Renal cortical epithelial cell (primary cell): ENCODE measurements around the gene EHMT1. TPM values are rescaled to one million over a fixed set of nuclear protein-coding genes. Genes with fewer than 3 reads are reported as not detected.
A peak's percentile ranks its signal among the peaks of the same experiment; 100 is the strongest.

Experiments used
- DNase-seq: peaks from one replicate; pipeline ENCODE4 v3.0.0-alpha.2; 2011; ENCODE audit warnings: low read depth
- total RNA-seq: library from RNA; depleted of rRNA; stranded (reverse); fragments of >200 nt; gene quantifications from 2 replicates; pipeline ENCODE4 v1.2.3, GENCODE V29; 2014

The EHMT1 gene
- total RNA-seq, 1 donor from 2014 or later = 92.8 TPM

DNA sequence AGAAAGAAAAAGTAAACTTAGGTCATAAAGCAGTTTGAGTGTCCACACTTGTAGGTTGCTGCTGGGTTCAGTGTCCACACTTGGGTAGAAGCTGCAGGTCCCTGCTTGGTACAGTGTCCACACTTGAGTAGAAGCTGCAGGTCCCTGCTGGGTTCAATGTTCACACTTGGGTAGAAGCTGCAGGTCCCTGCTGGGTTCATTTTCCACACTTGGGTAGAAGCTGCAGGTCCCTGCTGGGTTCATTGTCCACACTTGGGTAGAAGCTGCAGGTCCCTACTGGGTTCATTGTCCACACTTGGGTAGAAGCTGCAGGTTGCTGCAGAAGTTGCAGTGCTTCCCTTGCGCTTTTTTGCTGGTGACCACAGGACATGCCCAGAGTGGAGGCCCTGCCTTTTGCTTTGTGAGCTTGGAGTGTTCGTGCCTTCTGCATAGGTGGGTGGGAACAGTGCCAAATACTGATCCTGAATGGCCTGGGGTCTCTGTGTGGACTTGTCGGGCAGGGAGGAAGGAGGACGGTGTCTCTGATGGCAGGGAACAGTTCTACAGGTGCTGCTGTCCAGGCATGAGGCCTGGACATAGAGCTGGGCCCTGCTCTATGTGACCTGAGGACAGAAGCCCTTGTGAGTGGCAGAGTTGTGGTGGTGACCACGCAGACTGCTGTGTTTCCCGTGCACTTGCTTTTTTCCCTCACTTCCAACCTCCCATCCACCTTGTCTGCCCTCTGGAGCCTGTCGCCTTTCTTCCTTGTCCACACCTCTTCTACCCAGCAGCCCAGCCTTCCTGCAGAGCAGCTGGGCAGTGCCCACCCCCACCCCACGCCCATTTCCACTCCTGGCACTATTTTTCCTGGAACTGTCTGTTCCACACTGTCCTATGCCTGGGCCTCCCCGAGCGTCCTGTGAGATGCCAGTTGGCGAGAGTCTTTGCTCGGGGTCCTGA is 120.8 kb downstream of the EHMT1 start:
- DNase-seq = no peak

DNA sequence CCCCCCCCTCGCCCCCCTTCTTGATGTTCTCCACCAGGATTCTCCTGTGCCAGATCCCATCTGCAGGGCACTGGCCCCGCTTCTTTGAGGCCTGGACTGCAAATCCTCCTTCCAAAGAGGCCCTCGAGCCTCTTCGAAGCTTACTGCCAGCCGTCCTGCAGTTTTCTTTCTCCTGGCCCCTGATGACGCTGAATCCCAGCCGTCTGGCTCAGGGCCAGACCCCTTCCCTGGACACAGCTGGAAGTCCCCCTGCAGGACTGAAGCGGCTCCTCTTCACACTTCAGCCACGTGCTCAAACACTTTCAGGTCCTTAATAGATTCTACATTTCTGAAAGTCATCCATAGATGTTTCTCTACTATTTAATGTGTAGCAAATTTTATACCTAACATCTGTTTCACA is 121.5 kb downstream of the EHMT1 start:
- no peak for DNase-seq

DNA sequence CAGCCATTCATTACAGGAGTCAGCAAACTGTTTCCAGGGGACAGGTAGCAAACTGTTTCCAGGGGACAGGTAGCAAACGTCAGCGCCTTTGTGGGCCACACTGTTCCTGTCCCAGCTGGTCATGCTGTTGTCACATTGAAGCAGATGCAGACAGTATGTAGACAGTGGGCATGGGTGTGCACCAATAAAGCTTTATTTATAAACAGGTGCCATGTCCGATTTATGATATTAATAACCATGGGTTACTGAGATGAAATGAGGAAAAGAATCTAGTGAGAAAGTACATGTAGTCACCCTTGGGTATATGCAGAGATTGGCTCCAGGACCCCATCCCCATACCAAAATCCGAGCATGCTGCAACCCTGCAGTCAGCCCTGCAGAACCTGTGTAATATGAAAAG is 122.5 kb downstream of the EHMT1 start:
- DNase-seq = no peak

DNA sequence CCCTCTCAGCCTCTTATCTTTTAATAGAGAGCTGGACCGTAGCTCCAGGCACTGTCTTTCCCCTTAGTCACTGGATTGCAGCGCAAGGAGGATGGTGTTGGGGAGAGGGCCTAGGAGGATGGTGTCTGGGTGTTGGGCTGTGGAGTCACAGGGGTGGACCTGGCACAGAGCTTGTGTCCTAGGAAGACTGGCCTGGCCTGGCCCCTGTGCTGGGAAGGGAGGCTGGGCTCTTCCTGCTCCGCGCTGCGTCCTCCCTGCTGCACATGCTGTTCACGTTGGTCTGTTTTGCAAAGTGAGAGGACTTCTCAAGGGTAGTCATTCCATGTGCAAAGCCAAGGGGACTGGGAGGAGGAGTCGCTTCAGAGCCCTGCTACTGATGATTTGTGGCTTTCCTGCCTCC is 123.9 kb downstream of the EHMT1 start:
- DNase-seq = no peak

DNA sequence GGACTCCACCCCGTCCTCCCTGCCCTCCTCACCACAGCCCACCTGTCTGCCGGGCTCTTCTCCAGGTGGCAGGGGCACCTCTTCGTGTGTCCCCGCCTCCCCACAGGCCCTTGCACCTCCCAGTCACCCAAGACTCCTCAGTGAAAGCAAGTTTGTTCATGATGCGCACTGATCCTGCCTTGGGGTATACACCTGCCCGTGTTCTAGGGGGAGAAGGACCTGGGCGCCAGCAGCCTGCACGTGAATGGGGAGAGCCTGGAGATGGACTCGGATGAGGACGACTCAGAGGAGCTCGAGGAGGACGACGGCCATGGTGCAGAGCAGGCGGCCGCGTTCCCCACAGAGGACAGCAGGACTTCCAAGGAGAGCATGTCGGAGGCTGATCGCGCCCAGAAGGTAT is 124.9 kb downstream of the EHMT1 start:
- no peak for DNase-seq

DNA sequence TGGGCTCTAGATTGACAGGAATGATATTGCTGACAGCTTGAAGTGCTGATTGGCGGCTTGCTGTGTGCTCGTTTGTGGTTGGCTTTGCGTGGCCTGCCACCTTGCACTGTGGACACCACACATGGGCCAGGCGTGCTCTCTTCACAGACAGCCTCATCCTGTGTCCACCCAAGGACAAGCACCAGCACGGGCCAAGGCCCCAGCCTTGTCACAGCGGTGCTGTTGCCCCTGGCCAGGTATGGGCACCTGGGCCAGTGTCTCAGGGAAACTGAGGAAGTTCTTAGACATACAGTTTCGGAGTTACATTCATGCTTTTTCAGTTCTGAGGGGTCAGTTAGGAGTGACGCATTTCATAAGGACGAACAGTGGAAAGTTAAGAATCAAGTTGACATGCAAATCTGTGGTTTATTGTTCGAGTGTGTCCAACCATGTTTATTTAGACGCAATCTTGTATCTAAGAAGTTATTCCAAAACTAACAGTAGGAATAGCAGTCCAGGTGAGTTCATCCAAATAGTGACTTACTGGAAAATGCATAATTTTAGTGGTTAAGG is 125.9 kb downstream of the EHMT1 start:
- no peak for DNase-seq

DNA sequence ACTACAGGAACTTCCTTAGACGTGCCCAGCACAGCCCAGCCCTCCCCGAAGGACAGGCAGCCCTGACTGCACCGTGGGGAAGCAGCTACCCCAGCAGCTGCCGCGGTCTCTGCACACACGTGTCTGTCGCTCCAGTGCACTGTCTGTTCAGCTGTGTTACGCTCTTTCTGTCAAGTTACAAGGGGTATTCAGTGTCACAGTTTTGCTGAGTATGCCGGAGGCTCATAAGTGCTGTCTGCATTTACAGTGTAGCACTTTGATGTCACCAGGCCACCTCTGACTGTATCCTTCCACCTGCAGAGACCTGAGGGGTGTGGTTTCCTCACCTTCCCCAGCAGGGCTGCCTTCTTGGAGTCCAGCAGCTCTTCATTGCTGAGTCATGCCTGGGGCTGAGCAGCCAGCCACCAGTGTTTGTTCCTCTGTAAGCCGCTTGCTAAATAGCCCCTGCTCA is 126.8 kb downstream of the EHMT1 start:
- peak; percentile 57 for DNase-seq

DNA sequence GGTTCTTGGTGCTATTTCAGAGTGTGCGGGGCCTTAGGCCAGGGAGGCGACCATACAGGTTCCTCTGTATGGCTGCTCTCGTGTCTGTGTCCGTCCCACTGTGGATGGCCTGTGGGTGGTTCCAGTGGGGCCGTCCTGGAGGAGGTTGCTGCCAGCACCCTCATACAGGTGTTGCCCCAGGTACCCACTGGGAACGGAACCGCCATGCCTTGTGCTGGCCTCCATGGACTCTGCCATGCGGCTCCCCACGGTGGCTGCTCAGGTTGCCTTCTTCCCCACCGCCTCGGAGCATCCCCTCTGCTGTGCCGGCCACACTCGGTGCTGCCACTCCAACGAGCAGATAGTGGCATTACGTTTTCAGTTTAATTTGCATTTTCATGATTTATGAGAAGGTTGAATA is 129.5 kb downstream of the EHMT1 start:
- no peak for DNase-seq

DNA sequence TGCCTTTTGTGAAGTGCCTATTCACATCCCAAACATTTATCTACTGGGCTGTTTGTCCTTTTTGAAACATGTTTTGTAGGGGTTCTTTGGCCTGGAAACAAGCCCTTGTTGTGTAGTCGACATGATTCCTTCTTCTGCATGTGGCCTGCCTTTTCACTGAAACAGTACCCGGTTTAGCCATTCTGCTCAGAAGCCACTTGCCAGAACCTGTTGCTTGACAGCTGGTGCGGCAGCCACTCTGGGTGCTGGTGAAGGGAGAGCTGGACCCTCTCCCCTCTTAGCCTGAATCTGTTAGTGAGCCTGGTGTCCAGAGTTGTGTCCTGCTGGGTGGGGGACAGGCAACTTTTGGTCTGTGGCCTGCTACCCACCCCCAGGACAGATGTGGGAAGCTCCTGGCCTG is 129.9 kb downstream of the EHMT1 start:
- DNase-seq = no peak

DNA sequence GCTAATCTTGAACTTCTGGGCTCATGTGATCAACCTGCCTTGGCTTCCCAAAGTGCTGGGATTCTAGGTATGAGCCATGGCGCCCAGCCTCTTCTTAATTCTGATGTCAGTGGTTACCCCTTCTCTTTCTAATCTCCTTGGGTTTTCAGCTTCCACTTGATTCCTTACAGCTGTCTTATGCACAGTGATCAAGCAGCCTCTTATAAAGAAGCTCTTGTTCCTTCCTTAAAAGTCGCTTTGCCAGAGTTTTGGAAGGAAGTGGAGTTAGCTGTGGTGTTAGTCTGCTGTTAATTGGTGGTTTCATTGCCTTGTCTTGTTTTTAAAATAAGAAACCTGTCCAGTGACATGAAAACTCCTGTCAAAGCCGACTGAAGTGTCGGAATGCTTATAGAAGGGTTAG is 130.7 kb downstream of the EHMT1 start:
- no peak for DNase-seq

DNA sequence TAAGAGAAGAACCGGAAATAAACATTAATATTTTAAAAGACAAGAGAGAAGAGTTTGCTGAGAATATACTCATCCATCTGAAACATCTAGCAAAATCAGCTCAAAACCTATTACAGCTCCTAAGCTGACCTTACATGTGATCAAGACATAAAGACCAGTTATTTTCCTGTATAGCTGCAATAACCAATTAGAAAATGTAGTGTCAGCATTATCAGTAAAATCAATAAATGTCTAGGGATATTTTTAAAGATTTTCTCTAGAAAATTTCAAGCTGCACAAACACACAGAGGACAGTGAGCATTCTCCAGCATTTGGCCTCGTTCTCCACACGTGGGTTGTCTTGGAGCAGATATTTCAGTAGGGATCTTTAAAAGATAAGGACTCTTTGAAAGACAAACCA is 131.2 kb downstream of the EHMT1 start:
- no peak for DNase-seq

DNA sequence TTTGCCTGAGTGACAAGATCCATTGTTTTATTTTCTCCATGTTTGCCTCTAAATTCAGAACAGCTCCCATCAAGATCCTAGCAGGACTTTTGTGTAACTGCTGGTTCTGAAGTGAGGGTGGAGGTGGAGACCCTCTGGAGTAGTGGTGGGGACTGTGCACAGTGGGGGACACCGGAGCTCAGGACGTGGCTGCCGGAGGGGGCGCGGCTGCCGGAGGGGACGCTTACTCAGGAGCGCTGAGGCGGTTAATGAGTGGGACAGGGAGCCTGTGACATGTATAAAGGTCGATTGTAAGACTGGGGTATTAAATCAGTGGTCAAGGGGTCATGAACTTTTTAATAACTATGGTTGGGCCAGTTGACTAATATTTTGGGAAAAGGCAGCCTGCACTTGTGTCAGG is 131.8 kb downstream of the EHMT1 start:
- peak; percentile 15 for DNase-seq

DNA sequence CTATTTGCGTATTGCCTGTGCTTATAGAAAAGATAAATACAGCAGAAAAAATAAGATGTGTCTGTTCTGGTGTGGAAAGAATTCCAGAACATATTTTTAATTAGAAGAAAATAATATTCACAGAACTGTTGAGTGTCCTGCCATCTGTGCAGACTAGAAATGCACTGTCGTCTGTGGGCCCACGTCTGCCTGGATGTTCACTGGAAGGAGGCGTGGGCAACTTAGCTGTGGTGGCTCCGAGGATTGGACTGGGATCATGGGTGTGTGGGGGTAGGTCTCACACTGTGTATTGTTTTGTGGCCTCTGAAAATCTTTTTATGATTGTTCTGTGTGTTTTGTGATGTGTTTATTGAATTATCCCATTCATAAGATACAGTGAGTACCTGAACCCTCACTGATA is 132.8 kb downstream of the EHMT1 start:
- no peak for DNase-seq

DNA sequence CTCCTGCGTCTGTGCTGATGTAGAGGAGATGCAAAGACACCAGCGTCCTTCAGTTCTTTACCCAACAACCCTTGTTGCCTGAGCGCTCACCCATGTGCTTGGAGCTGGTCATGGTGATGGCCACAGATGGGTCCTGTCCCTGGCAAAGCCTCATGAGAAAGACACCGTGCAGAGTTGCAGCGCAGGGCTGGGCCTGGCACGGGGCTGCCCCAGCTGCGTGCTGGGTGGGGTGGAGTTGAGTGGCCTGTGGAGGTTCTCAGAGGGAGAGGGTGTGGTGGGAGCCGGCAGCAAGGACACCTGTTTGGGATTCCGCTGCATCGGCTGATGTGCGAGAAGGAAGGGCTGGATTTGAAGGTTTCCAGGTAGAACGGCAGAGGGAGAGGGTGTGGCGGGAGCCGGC is 133.6 kb downstream of the EHMT1 start:
- DNase-seq = no peak

DNA sequence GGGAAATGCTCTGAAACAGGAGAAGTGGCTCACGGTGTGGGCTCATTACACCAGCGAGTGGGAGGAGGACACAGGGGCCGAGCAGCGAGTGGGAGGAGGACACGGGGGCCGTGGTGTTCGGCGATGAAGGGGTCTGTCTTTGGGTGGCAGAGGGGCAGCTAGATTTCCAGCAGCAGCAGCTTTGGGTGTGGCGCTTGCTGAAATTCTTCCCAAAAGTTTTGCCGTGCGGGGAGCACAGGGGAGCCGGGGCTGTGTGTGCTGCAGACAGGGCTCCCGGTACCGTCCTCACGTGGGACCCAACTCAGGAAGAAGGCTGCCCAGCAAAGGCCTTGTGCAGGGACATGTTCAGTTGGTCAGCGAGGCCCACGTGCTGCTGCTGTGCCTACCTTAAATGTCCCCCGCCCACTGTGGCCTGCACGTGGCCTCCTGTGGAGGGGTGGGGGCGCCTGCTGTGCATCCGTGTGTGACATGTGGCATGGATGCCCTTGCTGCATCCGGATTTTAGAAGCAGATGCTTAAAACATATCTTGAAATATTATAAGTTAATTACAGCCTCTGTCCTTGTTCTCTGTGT is 134.5 kb downstream of the EHMT1 start:
- DNase-seq = no peak

DNA sequence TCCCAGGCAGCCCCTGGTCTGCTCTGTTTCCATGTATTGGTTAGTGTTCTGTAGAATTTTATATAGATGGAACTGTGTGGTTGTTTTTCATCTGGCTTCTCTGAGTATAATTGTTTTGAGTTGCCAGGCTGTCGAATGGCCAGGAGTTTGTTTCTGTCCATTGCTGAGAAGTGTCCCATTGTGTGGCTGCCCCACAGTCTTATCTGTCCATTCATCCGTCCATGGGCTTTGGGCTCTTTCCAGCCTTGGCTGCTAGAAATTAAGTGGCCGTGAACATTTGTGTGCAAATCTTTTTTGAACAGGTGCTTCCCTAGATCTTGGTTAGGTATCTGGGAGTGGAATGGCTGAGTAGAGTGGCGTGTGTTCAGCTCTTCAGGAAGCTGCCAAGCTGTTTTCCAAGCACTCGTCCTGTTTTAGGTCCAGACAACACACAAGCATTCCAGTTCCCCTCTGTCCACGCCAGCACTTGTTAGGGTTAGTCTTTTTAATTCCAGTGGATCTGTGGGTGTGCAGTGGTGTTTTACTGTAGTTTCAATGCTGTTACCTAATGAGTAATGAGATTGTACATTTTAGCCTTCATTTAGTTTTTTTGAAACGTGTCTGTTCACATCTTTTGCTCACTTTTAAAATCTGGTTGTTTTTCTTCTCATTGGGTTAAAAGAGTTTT is 136.6 kb downstream of the EHMT1 start:
- no peak for DNase-seq

DNA sequence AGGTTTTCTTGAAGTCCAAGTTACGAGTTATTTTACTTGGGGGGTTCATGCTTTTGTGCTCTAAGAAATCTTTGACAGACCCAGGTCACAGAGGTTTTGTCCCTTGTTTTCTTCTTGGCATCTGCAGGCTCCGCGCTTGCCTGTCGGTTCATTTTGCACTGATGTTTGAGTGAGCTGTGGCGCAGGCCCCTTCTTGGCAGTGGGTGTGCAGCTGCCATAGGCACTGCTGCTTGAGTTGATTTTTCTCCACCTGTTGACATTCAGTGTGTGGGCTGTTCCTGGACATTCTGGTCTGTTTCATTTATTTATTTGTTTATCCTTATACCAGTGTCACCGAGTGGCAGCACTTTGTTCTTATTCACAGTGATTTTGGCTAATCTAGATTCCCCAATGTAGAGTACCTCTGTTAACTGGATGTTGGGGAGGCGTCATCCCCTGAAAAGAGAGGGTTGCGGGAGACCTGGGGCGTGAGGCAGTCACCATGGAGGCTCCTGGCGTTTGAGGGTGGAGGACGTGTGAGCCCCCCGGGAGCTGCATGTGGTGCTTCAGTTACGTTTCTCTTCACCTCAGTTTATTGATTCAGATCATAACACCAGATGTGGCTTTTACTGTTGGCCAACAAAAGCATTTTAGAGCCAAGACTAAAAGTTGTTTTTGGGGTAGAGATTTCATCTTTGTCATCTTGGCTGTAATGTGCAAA is 137.4 kb downstream of the EHMT1 start:
- DNase-seq = no peak

DNA sequence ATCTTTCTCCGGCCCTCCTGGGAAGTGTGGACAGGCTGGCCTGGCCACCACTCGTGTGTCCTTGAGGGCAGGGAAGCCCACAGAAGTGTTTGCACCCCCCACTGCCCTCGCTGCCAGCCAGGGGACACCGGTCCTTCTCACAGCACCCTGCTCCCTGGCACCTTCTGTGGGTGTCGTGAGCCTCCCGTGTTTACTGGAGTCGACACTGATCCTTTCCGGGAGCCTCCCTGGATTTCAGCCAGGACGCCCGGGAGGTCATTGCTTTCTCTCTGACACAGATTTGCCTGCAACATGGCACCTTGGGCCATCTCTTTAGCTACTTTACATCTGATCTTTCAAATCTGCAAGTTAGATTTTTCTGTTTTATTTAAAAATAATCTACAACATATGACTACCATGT is 138.3 kb downstream of the EHMT1 start:
- DNase-seq = no peak

DNA sequence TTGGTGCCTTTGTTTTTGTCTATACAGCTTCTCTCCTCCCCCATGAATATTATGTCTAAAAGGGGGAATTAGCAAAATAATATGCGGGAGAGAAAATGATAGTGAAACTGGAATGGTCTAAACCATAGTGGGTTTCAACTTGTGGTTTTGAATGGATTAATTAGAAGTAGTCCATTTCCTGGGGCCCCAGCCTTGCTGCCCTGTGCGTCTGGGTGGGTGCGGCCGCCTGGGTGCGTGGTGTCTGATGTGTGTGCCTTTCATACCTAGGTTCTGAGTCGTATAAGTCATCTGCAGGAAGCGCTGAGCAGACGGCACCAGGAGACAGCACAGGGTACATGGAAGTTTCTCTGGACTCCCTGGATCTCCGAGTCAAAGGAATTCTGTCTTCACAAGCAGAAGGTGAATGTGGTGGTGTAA is 138.8 kb downstream of the EHMT1 start:
- peak; percentile 63 for DNase-seq

DNA sequence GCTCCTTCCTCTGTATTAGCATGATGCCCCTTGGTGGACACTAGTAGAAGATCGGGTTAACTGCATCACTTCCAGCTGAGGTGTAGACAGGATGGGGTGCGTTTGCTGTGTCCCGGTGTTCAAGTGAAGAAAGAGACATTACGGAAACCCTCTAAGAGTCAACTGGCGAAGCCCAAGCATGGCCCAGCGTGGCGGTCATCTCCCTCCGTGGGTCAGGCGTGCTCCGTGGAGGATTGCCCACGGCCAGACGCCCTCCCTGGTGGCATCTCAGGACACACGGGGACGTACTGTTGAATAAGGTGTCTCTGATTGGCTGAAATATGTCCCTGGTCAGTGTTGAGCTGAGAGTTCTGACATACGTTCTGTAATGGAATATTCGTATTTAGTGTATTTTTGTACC is 139.3 kb downstream of the EHMT1 start:
- DNase-seq = no peak

DNA sequence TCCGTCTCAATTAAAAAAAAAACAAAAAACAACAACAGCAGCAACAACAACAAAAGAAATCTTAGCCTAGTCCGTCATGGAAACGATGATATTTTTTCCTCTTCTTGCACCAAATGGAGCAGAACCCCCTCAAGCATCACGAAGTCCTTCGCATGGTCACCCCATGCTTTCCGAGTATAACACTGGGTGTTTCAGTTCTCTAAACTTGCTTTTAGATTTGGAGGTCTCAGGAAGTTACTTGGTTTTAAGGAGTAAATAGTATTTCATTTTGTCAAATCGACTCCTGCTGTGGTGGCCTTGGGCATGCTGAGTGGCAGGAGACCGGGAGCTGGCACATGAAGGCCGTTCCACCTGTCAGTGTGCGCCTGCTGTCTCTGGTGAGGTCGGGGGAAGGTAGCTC is 140.3 kb downstream of the EHMT1 start:
- no peak for DNase-seq
